ELF-1 (cell line): ENCODE data around the gene FAM118A.
"Not testable (repeated sequence)": the region's sequence is repeated elsewhere in the genome, so short reads cannot be mapped to it uniquely, and the experiment has no call there.

ENCODE experiments used
- DNase-seq: peaks from one replicate; pipeline ENCODE4 v3.0.0-alpha.2; 2016; ENCODE audit warnings: low read depth, low spot score

FAM118A gene

GRCh38 chr22:45308957-45309421 lies 745 bp upstream of the FAM118A start:
- peak; percentile 49 for DNase-seq

- no peak for DNase-seq
Measured at GRCh38 chr22:45310331-45310976, 720 bp downstream of the FAM118A start.

- no peak for DNase-seq
Measured at GRCh38 chr22:45310977-45311531, 1.3 kb downstream of the FAM118A start.

GRCh38 chr22:45312415-45312814 lies 2.7 kb downstream of the FAM118A start:
- DNase-seq, result no peak

- peak; percentile 73 for DNase-seq
Measured at GRCh38 chr22:45312856-45313255, 3.1 kb downstream of the FAM118A start.

- DNase-seq, result peak; percentile 50
Measured at GRCh38 chr22:45314054-45314721, 4.5 kb downstream of the FAM118A start.

GRCh38 chr22:45314786-45315185 lies 5.1 kb downstream of the FAM118A start:
- no peak for DNase-seq

GRCh38 chr22:45316796-45317526 lies 7.2 kb downstream of the FAM118A start:
- DNase-seq, result no peak

GRCh38 chr22:45317551-45318167 lies 7.9 kb downstream of the FAM118A start:
- DNase-seq, result peak; percentile 70

- peak; percentile 48 for DNase-seq
Measured at GRCh38 chr22:45318168-45318557, 8.4 kb downstream of the FAM118A start.

- no peak for DNase-seq
Measured at GRCh38 chr22:45318558-45319323, 9.0 kb downstream of the FAM118A start.

GRCh38 chr22:45319324-45319685 lies 9.6 kb downstream of the FAM118A start:
- DNase-seq, result no peak

GRCh38 chr22:45320357-45320976 lies 10.7 kb downstream of the FAM118A start:
- DNase-seq, result no peak

- DNase-seq, result no peak
Measured at GRCh38 chr22:45321827-45322226, 12.1 kb downstream of the FAM118A start.

- DNase-seq, result no peak
Measured at GRCh38 chr22:45322873-45323525, 13.3 kb downstream of the FAM118A start.

GRCh38 chr22:45323695-45324094 lies 14.0 kb downstream of the FAM118A start:
- no peak for DNase-seq

- no peak for DNase-seq
Measured at GRCh38 chr22:45324311-45324711, 14.6 kb downstream of the FAM118A start.

- not testable (repeated sequence) for DNase-seq
Measured at GRCh38 chr22:45328261-45328660, 18.5 kb downstream of the FAM118A start.

GRCh38 chr22:45328822-45329529 lies 19.2 kb downstream of the FAM118A start:
- DNase-seq, result no peak

- no peak for DNase-seq
Measured at GRCh38 chr22:45329530-45329936, 19.8 kb downstream of the FAM118A start.
